GM12878 (cell line): ENCODE results near the gene UCP1. TPM values are rescaled to one million over a fixed set of nuclear protein-coding genes. Genes with fewer than 3 reads are reported as not detected.

Experiments used
- ATAC-seq: fragments of 200-7000 bp; cut with Tn5 transposase; 3 replicates; pipeline ENCODE4 v1.9.1; 2020; ENCODE audit warnings: mild to moderate bottlenecking, moderate library complexity
- Bru-seq: library from RNA; stranded (reverse); fragments of 400-500 nt; gene quantifications from one replicate; lab custom pipeline; 2021; lab: Mats Ljungman, UMichigan
- BruChase-seq, 2 experiments: library from RNA; stranded (reverse); fragments of 400-500 nt; gene quantifications; one replicate each; lab custom pipeline; 2021; lab: Mats Ljungman, UMichigan
- BruUV-seq: library from RNA; stranded (reverse); fragments of 400-500 nt; replicated peaks from 2 replicates; lab custom pipeline; 2021; lab: Mats Ljungman, UMichigan
- CTCF ChIA-PET: fragments of 300-600 bp; sonication (Branson Sonifier 250); formaldehyde crosslinking; extraction: SDS; loops from one replicate; lab custom pipeline; 2021; ENCODE audit warnings: inconsistent platforms; lab: Yijun Ruan, JAX
- POLR2A ChIA-PET: fragments of 350-600 bp; formaldehyde crosslinking; extraction: SDS; loops from one replicate; lab custom pipeline; 2021; ENCODE audit warnings: inconsistent platforms; lab: Charles Lee
- RAD21 ChIA-PET: fragments of 300-600 bp; sonication (Branson Sonifier 250); formaldehyde crosslinking; loops from one replicate; lab custom pipeline; 2023; ENCODE audit warnings: antibody characterized with exemption; ENCODE audit not compliant: unreplicated experiment; lab: Charles Lee
- SMC1A ChIA-PET: fragments of 300-600 bp; sonication (Branson Sonifier 250); formaldehyde crosslinking; loops from one replicate; lab custom pipeline; 2023; ENCODE audit not compliant: unreplicated experiment, uncharacterized antibody; lab: Charles Lee
- DNase-seq: peaks from one replicate; pipeline ENCODE4 v3.0.0-alpha.2; 2011; ENCODE audit warnings: low read depth, low spot score
- FAIRE-seq: peaks from 3 replicates; lab custom pipeline; 2011; peaks lifted over from hg19 to GRCh38; lab: Jason Lieb, UNC
- H2AFZ ChIP-seq: 2 replicates; pipeline ENCODE4 v1.6.0; 2011; ENCODE audit warnings: low read depth, low read length, control low read depth; ENCODE audit not compliant: control insufficient read depth
- H3K27ac ChIP-seq: 2 replicates; pipeline ENCODE4 v1.5.1; 2011; ENCODE audit warnings: control low read depth; ENCODE audit not compliant: control insufficient read depth, insufficient read depth
- H3K27me3 ChIP-seq, 2 experiments: replicated peaks in 1 of 2; 2 replicates each; pipeline versions ENCODE4 v1.6.0 to v1.6.1; 2011; ENCODE audit warnings: low read length in 1 of 2; ENCODE audit not compliant: control insufficient read depth in 2 of 2, insufficient read depth in 2 of 2
- H3K36me3 ChIP-seq, 2 experiments: 2 replicates each; pipeline ENCODE4 v1.5.1; 2011; ENCODE audit warnings: low read length in 1 of 2; ENCODE audit not compliant: control insufficient read depth in 2 of 2, insufficient read depth in 2 of 2
- H3K4me1 ChIP-seq: 2 replicates; pipeline ENCODE4 v1.6.1; 2011; ENCODE audit warnings: mild to moderate bottlenecking, low read length, moderate library complexity, mixed read lengths; ENCODE audit not compliant: control insufficient read depth, insufficient read depth
- H3K4me2 ChIP-seq: 2 replicates; pipeline ENCODE4 v1.6.0; 2011; ENCODE audit warnings: control low read depth; ENCODE audit not compliant: control insufficient read depth, insufficient read depth
- H3K4me3 ChIP-seq: fragments of 200-600 bp; sonication (generic); 2 replicates; pipeline ENCODE4 v1.5.1; 2016
- H3K79me2 ChIP-seq: 2 replicates; pipeline ENCODE4 v1.6.0; 2011; ENCODE audit warnings: low read length; ENCODE audit not compliant: control insufficient read depth, insufficient read depth
- H3K9ac ChIP-seq: 2 replicates; pipeline ENCODE4 v1.8.0; 2011; ENCODE audit warnings: low read length, control low read depth, mixed read lengths; ENCODE audit not compliant: control insufficient read depth, insufficient read depth
- H3K9me3 ChIP-seq: replicated peaks from 3 replicates; pipeline ENCODE4 v1.5.1; 2011; ENCODE audit warnings: mild to moderate bottlenecking, low read length; ENCODE audit not compliant: control insufficient read depth, insufficient read depth
- H4K20me1 ChIP-seq: 2 replicates; pipeline ENCODE4 v1.6.0; 2011; ENCODE audit not compliant: control insufficient read depth, insufficient read depth
- PML ChIP-seq: IDR thresholded peaks from 2 replicates; pipeline ENCODE4 v1.6.1; 2012; ENCODE audit warnings: low read length, inconsistent platforms
- SUZ12 ChIP-seq: fragments of 200-600 bp; sonication (generic); IDR thresholded peaks from one replicate; pipeline ENCODE4 v1.6.1; 2018; ENCODE audit warnings: antibody characterized with exemption, mild to moderate bottlenecking; ENCODE audit not compliant: unreplicated experiment
- WGBS: methylation state at CpG from one replicate; pipeline ENCODE4 v1.1.6; 2016; ENCODE audit warnings: low lambda C conversion rate; ENCODE audit not compliant: insufficient replicate concordance, insufficient coverage; ENCODE audit errors: missing lambda C conversion rate; 5-methylcytosine and 5-hydroxymethylcytosine counted together
- in situ Hi-C: fragments of 300-500 bp; cut with MboI; formaldehyde crosslinking; loops from 9 replicates; pipeline ENCODE4 v1.14.3; 2018; ENCODE audit warnings: mixed read lengths
- intact Hi-C: fragments of 100-400 bp; cut with micrococcal nuclease; formaldehyde crosslinking; loops from one replicate; pipeline ENCODE4 v1.14.2; 2022; ENCODE audit not compliant: unreplicated experiment
- long read RNA-seq, 2 experiments: library from polyadenylated mRNA; unstranded; transcript quantifications; one replicate each; pipeline ENCODE4 v2.0.0, GENCODE V29; 2019 to 2020
- polyA minus RNA-seq, 3 experiments: library from RNA; depleted of rRNA, polyadenylated mRNA; stranded (reverse); fragments of >200 nt; gene quantifications; 2 replicates each; pipeline ENCODE4 v1.2.3, GENCODE V29; 2011
- polyA plus RNA-seq, 11 experiments: library from polyadenylated mRNA; depleted of rRNA in 4 of 11; unstranded in 6 of 11; stranded (reverse) in 5 of 11; fragments of >200 nt; fragmentation: Nextera tagmentation in 4 of 11; fragmentation: Illumina TruSeq in 1 of 11; extraction: Ambion mirVana in 4 of 11; extraction: Trizol in 1 of 11; gene quantifications; 1 replicate in 1 of 11; 2 replicates in 10 of 11; pipeline versions ENCODE4 v1.2.1 to v1.2.3, GENCODE V29; 2011 to 2016; ENCODE audit warnings: inconsistent platforms in 2 of 11, missing spikeins in 2 of 11, low read depth in 1 of 11
- total RNA-seq, 4 experiments: library from RNA; depleted of rRNA in 3 of 4; stranded (reverse); fragments of >200 nt in 3 of 4; fragmentation: Illumina TruSeq in 1 of 4; extraction: Trizol in 1 of 4; gene quantifications; 2 replicates each; pipeline versions ENCODE4 v1.2.1 to v1.2.3, GENCODE V29; 2013 to 2021

UCP1 gene, protein sequence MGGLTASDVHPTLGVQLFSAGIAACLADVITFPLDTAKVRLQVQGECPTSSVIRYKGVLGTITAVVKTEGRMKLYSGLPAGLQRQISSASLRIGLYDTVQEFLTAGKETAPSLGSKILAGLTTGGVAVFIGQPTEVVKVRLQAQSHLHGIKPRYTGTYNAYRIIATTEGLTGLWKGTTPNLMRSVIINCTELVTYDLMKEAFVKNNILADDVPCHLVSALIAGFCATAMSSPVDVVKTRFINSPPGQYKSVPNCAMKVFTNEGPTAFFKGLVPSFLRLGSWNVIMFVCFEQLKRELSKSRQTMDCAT
- total RNA-seq (2013; cell fraction: nucleolus; rRNA removed) = not detected in 2 replicates
- total RNA-seq (2014; rRNA removed) (not detected in 2 replicates), total RNA-seq (2014; rRNA removed; fragmentation: Illumina TruSeq; extraction: Trizol) (not detected in 2 replicates), total RNA-seq (2021) (not detected in 2 replicates), polyA plus RNA-seq (2011; rRNA removed) (not detected in 2 replicates), polyA plus RNA-seq (2014; fragmentation: Illumina TruSeq; extraction: Trizol) (not detected in 2 replicates), polyA plus RNA-seq (2014; fragmentation: Nextera tagmentation; extraction: Ambion mirVana) (not detected), polyA plus RNA-seq (2014; rRNA removed) (not detected in 2 replicates), polyA plus RNA-seq (2016; fragmentation: Nextera tagmentation; extraction: Ambion mirVana) (not detected), polyA minus RNA-seq (2011; rRNA and poly(A)+ RNA removed) (not detected in 2 replicates), Bru-seq, nascent RNA (not detected), BruChase-seq, experiment 1, labeled RNA remaining after a 6-hour chase (not detected), BruChase-seq, experiment 2, labeled RNA remaining after a 2-hour chase (not detected)
- polyA plus RNA-seq (2011; ENCODE audit: low read depth) = not detected
- not detected in 2 replicates for polyA plus RNA-seq (2011; cell fraction: cytosol; rRNA removed)
- not detected in 2 replicates for polyA plus RNA-seq (2011; cell fraction: nucleus; rRNA removed)
- polyA plus RNA-seq (2012) = not detected in 2 replicates
- polyA minus RNA-seq (2011; cell fraction: cytosol; rRNA and poly(A)+ RNA removed) = not detected in 2 replicates
- not detected in 2 replicates for polyA minus RNA-seq (2011; cell fraction: nucleus; rRNA and poly(A)+ RNA removed)
- long read RNA-seq, experiment 1 = 0 reads
- long read RNA-seq, experiment 2 = 0 reads

DNA sequence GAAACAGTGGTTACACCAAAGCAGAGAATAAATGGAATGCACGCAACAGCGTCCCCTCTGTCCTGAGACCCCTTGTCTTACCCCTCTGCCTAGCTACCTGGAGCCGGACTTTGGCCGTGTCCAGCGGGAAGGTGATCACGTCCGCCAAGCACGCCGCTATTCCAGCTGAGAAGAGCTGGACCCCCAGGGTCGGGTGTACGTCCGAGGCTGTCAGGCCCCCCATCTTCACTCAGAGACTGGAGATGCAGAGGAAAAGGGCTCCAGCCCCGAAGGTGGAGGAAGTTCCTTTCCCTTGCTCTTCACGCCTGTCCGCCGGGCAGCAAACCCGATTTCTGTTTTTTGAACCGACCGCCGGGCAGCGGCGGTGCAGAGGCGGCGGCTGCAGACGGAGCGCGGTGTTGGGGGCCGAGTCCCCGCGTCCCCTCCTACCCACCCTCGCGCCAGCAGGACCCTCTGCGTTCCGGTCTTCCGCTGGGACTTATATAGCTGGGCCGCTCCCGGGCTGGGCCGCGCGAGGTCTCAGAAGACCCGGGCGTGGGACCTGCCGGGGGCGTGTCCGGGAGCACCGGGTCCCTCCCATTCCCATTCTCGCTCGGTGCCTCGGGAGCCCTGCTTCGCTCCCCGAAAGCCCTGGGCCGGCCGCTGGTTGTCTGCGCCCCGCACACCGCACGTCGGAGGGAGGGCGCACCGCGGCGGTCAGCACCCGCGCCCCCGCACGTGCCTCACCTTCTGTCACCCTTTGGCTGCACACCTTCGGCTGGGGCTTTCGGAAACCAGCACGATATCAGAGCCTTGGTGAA, at the start of gene UCP1:
TSS of gene UCP1 (minus strand) at position 455 of the 800 bp plus-strand sequence. CDS start at position 223, 232 bp downstream.
- Histone ChIP-seq H3K4me2 (peak within 1 kb of the TSS; percentile 53), H3K4me1 (peaks cover 6% of the 10 kb centered on the region; the same call in 1 of the 2 replicates), H3K4me3 (peak within 1 kb of the TSS; percentile 11; the same call in 1 of the 2 replicates), H3K9me3 (peaks cover 3% of the 10 kb centered on the region; the same call in 2 of the 3 replicates), H4K20me1 (no peaks in the 10 kb centered on the region), H2AFZ (no peak within 1 kb of the TSS), H3K27ac (no peak within 1 kb of the TSS), H3K36me3 (no peaks in the 10 kb centered on the region), H3K9ac (no peak within 1 kb of the TSS), H3K79me2 (no peaks in the 10 kb centered on the region), H3K27me3 (peaks cover 11 to 40% of the 10 kb centered on the region in 2 experiments)
- ChIA-PET RAD21 (no interaction called here), POLR2A (no interaction called here), CTCF (no interaction called here), SMC1A (interaction anchor here (2.0 kb wide), 1 partner anchor 12 kb away, joined by 9 read pairs; no protein-coding TSS in a partner anchor)
- TF ChIP-seq SUZ12 (peak; percentile 97), PML (no peak)
- in situ Hi-C loops = no loop called here
- ATAC-seq = no peak
- WGBS = 39% methylated on average over 35 of the region's 69 CpGs
- BruUV-seq = no TSS peak
- no peak for DNase-seq
- no peak for FAIRE-seq
- intact Hi-C loops = no loop called here
